ENCODE measurements around the gene MAPRE2.

MAPRE2 gene

DNA sequence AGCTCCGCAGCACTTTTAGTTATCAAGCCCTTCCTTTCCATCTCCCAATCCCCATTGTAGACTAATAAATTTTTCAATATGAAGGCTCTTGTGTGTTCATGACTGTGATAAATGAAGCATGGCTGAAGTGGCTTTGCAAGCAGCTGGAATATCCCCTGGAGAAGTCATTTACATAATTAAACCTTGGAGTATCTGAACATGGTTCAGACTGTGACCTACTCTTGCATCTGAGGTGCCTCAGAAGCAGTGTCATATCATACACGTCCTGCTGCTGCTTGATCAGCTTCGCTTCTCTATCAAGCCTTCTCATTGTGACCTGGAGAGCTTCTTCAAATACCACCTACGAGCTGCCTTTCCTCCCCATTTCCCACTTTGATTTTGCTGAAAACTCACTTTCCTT, 151.2 kb downstream of the MAPRE2 start:
- Histone ChIP-seq H3K36me3 (ENCODE audit: insufficient read depth) (no peaks in the 10 kb centered on the region), H3K27ac (no peak overlapping the region), H3K27me3 (ENCODE audit: insufficient read depth, low read depth) (no peaks in the 10 kb centered on the region), H3K4me2 (no peak overlapping the region), H3K79me2 (ENCODE audit: insufficient read depth, low read depth) (no peaks in the 10 kb centered on the region), H3K4me3 (IDR thresholded peaks at IDR 0.05; ENCODE audit: insufficient read depth, low read depth, low read length) (no peak overlapping the region), H3K4me1 (ENCODE audit: low read depth, poor library complexity, severe bottlenecking) (no peaks in the 10 kb centered on the region), H2AFZ (ENCODE audit: low read depth) (no peak overlapping the region), H3K9ac (no peak overlapping the region), H4K20me1 (ENCODE audit: insufficient read depth) (no peaks in the 10 kb centered on the region)
- no peak for TF ChIP-seq CTCF (conservative IDR thresholded peaks at IDR 0.05; ENCODE audit: low read depth, low read length)
